Measurements from ENCODE around the gene BMP7. TPM values are rescaled to one million over a fixed set of nuclear protein-coding genes. Genes with fewer than 3 reads are reported as not detected.
A peak's percentile ranks its signal among the peaks of the same experiment; 100 is the strongest.

The BMP7 gene
- polyA plus RNA-seq, 2 donors = 17.6 to 28.7 TPM

GRCh38 chr20:57255183-57255582 lies 11.3 kb downstream of the BMP7 start:
- H3K27me3 ChIP-seq (ENCODE audit: control insufficient read depth in 1 of 2, insufficient read depth in 2 of 2, low read length in 2 of 2) = no peaks in the 10 kb centered on the region
- 84 to 87% methylated on average over 1 of the region's 1 CpG for WGBS, 2 donors

GRCh38 chr20:57252559-57253162 lies 13.8 kb downstream of the BMP7 start:
- H3K4me1 ChIP-seq (ENCODE audit: control insufficient read depth in 2 of 2, insufficient read depth in 2 of 2, low read length in 1 of 2) = peaks cover 0 to 3% of the 10 kb centered on the region in 2 donors
- WGBS, 2 donors = 52 to 61% methylated on average over 8 of the region's 8 CpGs
- H3K9me3 ChIP-seq (ENCODE audit: control insufficient read depth in 2 of 2, insufficient read depth in 1 of 2, low read depth in 1 of 2, low read length in 1 of 2) = no peaks in the 10 kb centered on the region
- H3K27ac ChIP-seq (ENCODE audit: low read depth in 2 of 2, low read length in 1 of 2) = no peak overlapping the region
- no peak overlapping the region for H3K4me3 ChIP-seq (ENCODE audit: low read depth in 1 of 2, low read length in 2 of 2)
- no peaks in the 10 kb centered on the region for H3K27me3 ChIP-seq (ENCODE audit: control insufficient read depth in 1 of 2, insufficient read depth in 2 of 2, low read length in 2 of 2)
- H3K36me3 ChIP-seq (ENCODE audit: control insufficient read depth in 2 of 2, insufficient read depth in 2 of 2, low read length in 1 of 2) = no peaks in the 10 kb centered on the region

More at GRCh38 chr20:57255183-57255582, 11.3 kb downstream of the BMP7 start:
- H3K36me3 ChIP-seq (ENCODE audit: control insufficient read depth in 2 of 2, insufficient read depth in 2 of 2, low read length in 1 of 2) = no peaks in the 10 kb centered on the region
- H3K27ac ChIP-seq (ENCODE audit: low read depth in 2 of 2, low read length in 1 of 2) = no peak overlapping the region
- H3K4me3 ChIP-seq (ENCODE audit: low read depth in 1 of 2, low read length in 2 of 2) = no peak overlapping the region
- peaks cover 2 to 5% of the 10 kb centered on the region in 2 donors for H3K4me1 ChIP-seq (ENCODE audit: control insufficient read depth in 2 of 2, insufficient read depth in 2 of 2, low read length in 1 of 2)
- H3K9me3 ChIP-seq (ENCODE audit: control insufficient read depth in 2 of 2, insufficient read depth in 1 of 2, low read depth in 1 of 2, low read length in 1 of 2) = no peaks in the 10 kb centered on the region

GRCh38 chr20:57251949-57252348 lies 14.5 kb downstream of the BMP7 start:
- Histone ChIP-seq H3K27ac (ENCODE audit: low read depth in 2 of 2, low read length in 1 of 2) (no peak overlapping the region), H3K9me3 (ENCODE audit: control insufficient read depth in 2 of 2, insufficient read depth in 1 of 2, low read depth in 1 of 2, low read length in 1 of 2) (no peaks in the 10 kb centered on the region), H3K4me1 (ENCODE audit: control insufficient read depth in 2 of 2, insufficient read depth in 2 of 2, low read length in 1 of 2) (peaks cover 0 to 3% of the 10 kb centered on the region in 2 donors), H3K27me3 (ENCODE audit: control insufficient read depth in 1 of 2, insufficient read depth in 2 of 2, low read length in 2 of 2) (no peaks in the 10 kb centered on the region), H3K36me3 (ENCODE audit: control insufficient read depth in 2 of 2, insufficient read depth in 2 of 2, low read length in 1 of 2) (no peaks in the 10 kb centered on the region), H3K4me3 (ENCODE audit: low read depth in 1 of 2, low read length in 2 of 2) (no peak overlapping the region)
- WGBS, 2 donors = 87 to 91% methylated on average over 9 of the region's 9 CpGs

GRCh38 chr20:57251344-57251743 lies 15.1 kb downstream of the BMP7 start:
- Histone ChIP-seq H3K27me3 (ENCODE audit: control insufficient read depth in 1 of 2, insufficient read depth in 2 of 2, low read length in 2 of 2) (no peaks in the 10 kb centered on the region), H3K9me3 (ENCODE audit: control insufficient read depth in 2 of 2, insufficient read depth in 1 of 2, low read depth in 1 of 2, low read length in 1 of 2) (no peaks in the 10 kb centered on the region), H3K4me1 (ENCODE audit: control insufficient read depth in 2 of 2, insufficient read depth in 2 of 2, low read length in 1 of 2) (peaks cover 0 to 3% of the 10 kb centered on the region in 2 donors), H3K27ac (ENCODE audit: low read depth in 2 of 2, low read length in 1 of 2) (no peak overlapping the region), H3K36me3 (ENCODE audit: control insufficient read depth in 2 of 2, insufficient read depth in 2 of 2, low read length in 1 of 2) (no peaks in the 10 kb centered on the region), H3K4me3 (ENCODE audit: low read depth in 1 of 2, low read length in 2 of 2) (no peak overlapping the region)
- WGBS, 2 donors = 48 to 56% methylated on average over 7 of the region's 7 CpGs

- Histone ChIP-seq H3K4me1 (ENCODE audit: control insufficient read depth in 2 of 2, insufficient read depth in 2 of 2, low read length in 1 of 2) (peaks cover 0 to 3% of the 10 kb centered on the region in 2 donors), H3K36me3 (ENCODE audit: control insufficient read depth in 2 of 2, insufficient read depth in 2 of 2, low read length in 1 of 2) (no peaks in the 10 kb centered on the region), H3K27me3 (ENCODE audit: control insufficient read depth in 1 of 2, insufficient read depth in 2 of 2, low read length in 2 of 2) (no peaks in the 10 kb centered on the region), H3K27ac (ENCODE audit: low read depth in 2 of 2, low read length in 1 of 2) (no peak overlapping the region), H3K4me3 (ENCODE audit: low read depth in 1 of 2, low read length in 2 of 2) (no peak overlapping the region), H3K9me3 (ENCODE audit: control insufficient read depth in 2 of 2, insufficient read depth in 1 of 2, low read depth in 1 of 2, low read length in 1 of 2) (no peaks in the 10 kb centered on the region)
- WGBS, 2 donors = 52 to 55% methylated on average over 15 of the region's 15 CpGs
Measured at GRCh38 chr20:57250607-57251343, 15.7 kb downstream of the BMP7 start.

- Histone ChIP-seq H3K27ac (ENCODE audit: low read depth in 2 of 2, low read length in 1 of 2) (no peak overlapping the region), H3K4me1 (ENCODE audit: control insufficient read depth in 2 of 2, insufficient read depth in 2 of 2, low read length in 1 of 2) (peaks cover 0 to 3% of the 10 kb centered on the region in 2 donors), H3K4me3 (ENCODE audit: low read depth in 1 of 2, low read length in 2 of 2) (no peak overlapping the region), H3K9me3 (ENCODE audit: control insufficient read depth in 2 of 2, insufficient read depth in 1 of 2, low read depth in 1 of 2, low read length in 1 of 2) (no peaks in the 10 kb centered on the region), H3K27me3 (ENCODE audit: control insufficient read depth in 1 of 2, insufficient read depth in 2 of 2, low read length in 2 of 2) (no peaks in the 10 kb centered on the region), H3K36me3 (ENCODE audit: control insufficient read depth in 2 of 2, insufficient read depth in 2 of 2, low read length in 1 of 2) (no peaks in the 10 kb centered on the region)
- 93 to 96% methylated on average over 3 of the region's 3 CpGs for WGBS, 2 donors
Measured at GRCh38 chr20:57249772-57250171, 16.7 kb downstream of the BMP7 start.

- Histone ChIP-seq H3K27me3 (ENCODE audit: control insufficient read depth in 1 of 2, insufficient read depth in 2 of 2, low read length in 2 of 2) (no peaks in the 10 kb centered on the region), H3K27ac (ENCODE audit: low read depth in 2 of 2, low read length in 1 of 2) (no peak overlapping the region), H3K4me3 (ENCODE audit: low read depth in 1 of 2, low read length in 2 of 2) (no peak overlapping the region), H3K9me3 (ENCODE audit: control insufficient read depth in 2 of 2, insufficient read depth in 1 of 2, low read depth in 1 of 2, low read length in 1 of 2) (no peaks in the 10 kb centered on the region), H3K36me3 (ENCODE audit: control insufficient read depth in 2 of 2, insufficient read depth in 2 of 2, low read length in 1 of 2) (no peaks in the 10 kb centered on the region), H3K4me1 (ENCODE audit: control insufficient read depth in 2 of 2, insufficient read depth in 2 of 2, low read length in 1 of 2) (peaks cover 0 to 8% of the 10 kb centered on the region in 2 donors)
- 90 to 92% methylated on average over 5 of the region's 5 CpGs for WGBS, 2 donors
Measured at GRCh38 chr20:57249073-57249472, 17.4 kb downstream of the BMP7 start.

- Histone ChIP-seq H3K4me3 (ENCODE audit: low read depth in 1 of 2, low read length in 2 of 2) (no peak overlapping the region), H3K36me3 (ENCODE audit: control insufficient read depth in 2 of 2, insufficient read depth in 2 of 2, low read length in 1 of 2) (no peaks in the 10 kb centered on the region), H3K27me3 (ENCODE audit: control insufficient read depth in 1 of 2, insufficient read depth in 2 of 2, low read length in 2 of 2) (no peaks in the 10 kb centered on the region), H3K9me3 (ENCODE audit: control insufficient read depth in 2 of 2, insufficient read depth in 1 of 2, low read depth in 1 of 2, low read length in 1 of 2) (no peaks in the 10 kb centered on the region), H3K27ac (ENCODE audit: low read depth in 2 of 2, low read length in 1 of 2) (no peak overlapping the region), H3K4me1 (ENCODE audit: control insufficient read depth in 2 of 2, insufficient read depth in 2 of 2, low read length in 1 of 2) (peaks cover 0 to 11% of the 10 kb centered on the region in 2 donors)
- 53 to 65% methylated on average over 4 of the region's 4 CpGs for WGBS, 2 donors
Measured at GRCh38 chr20:57248132-57248797, 18.2 kb downstream of the BMP7 start.

GRCh38 chr20:57247292-57247965 lies 19.0 kb downstream of the BMP7 start:
- no peak overlapping the region for H3K4me3 ChIP-seq (ENCODE audit: low read depth in 1 of 2, low read length in 2 of 2)
- peak overlapping the region; percentile 23 to 53 for H3K27ac ChIP-seq (ENCODE audit: low read depth in 2 of 2, low read length in 1 of 2)
- H3K36me3 ChIP-seq (ENCODE audit: control insufficient read depth in 2 of 2, insufficient read depth in 2 of 2, low read length in 1 of 2) = no peaks in the 10 kb centered on the region
- H3K4me1 ChIP-seq (ENCODE audit: control insufficient read depth in 2 of 2, insufficient read depth in 2 of 2, low read length in 1 of 2) = peaks cover 0 to 11% of the 10 kb centered on the region in 2 donors
- no peaks in the 10 kb centered on the region for H3K27me3 ChIP-seq (ENCODE audit: control insufficient read depth in 1 of 2, insufficient read depth in 2 of 2, low read length in 2 of 2)
- 45 to 61% methylated on average over 8 of the region's 8 CpGs for WGBS, 2 donors
- H3K9me3 ChIP-seq (ENCODE audit: control insufficient read depth in 2 of 2, insufficient read depth in 1 of 2, low read depth in 1 of 2, low read length in 1 of 2) = no peaks in the 10 kb centered on the region

All from esophagus (tissue), 2 donors.